GM12878 (cell line): ENCODE measurements around the gene SYNRG. TPM values are rescaled to one million over a fixed set of nuclear protein-coding genes. Genes with fewer than 3 reads are reported as not detected.

Experiments
- ATAC-seq: fragments of 200-7000 bp; cut with Tn5 transposase; 3 replicates; pipeline ENCODE4 v1.9.1; 2020; ENCODE audit warnings: mild to moderate bottlenecking, moderate library complexity
- BruUV-seq: library from RNA; stranded (reverse); fragments of 400-500 nt; replicated peaks from 2 replicates; lab custom pipeline; 2021; lab: Mats Ljungman, UMichigan
- CTCF ChIA-PET: fragments of 300-600 bp; sonication (Branson Sonifier 250); formaldehyde crosslinking; extraction: SDS; loops from one replicate; lab custom pipeline; 2021; ENCODE audit warnings: inconsistent platforms; lab: Yijun Ruan, JAX
- POLR2A ChIA-PET: fragments of 350-600 bp; formaldehyde crosslinking; extraction: SDS; loops from one replicate; lab custom pipeline; 2021; ENCODE audit warnings: inconsistent platforms; lab: Charles Lee
- RAD21 ChIA-PET: fragments of 300-600 bp; sonication (Branson Sonifier 250); formaldehyde crosslinking; loops from one replicate; lab custom pipeline; 2023; ENCODE audit warnings: antibody characterized with exemption; ENCODE audit not compliant: unreplicated experiment; lab: Charles Lee
- SMC1A ChIA-PET: fragments of 300-600 bp; sonication (Branson Sonifier 250); formaldehyde crosslinking; loops from one replicate; lab custom pipeline; 2023; ENCODE audit not compliant: unreplicated experiment, uncharacterized antibody; lab: Charles Lee
- DNase-seq: peaks from one replicate; pipeline ENCODE4 v3.0.0-alpha.2; 2011; ENCODE audit warnings: low read depth, low spot score
- FAIRE-seq: peaks from 3 replicates; lab custom pipeline; 2011; peaks lifted over from hg19 to GRCh38; lab: Jason Lieb, UNC
- H2AFZ ChIP-seq: 2 replicates; pipeline ENCODE4 v1.6.0; 2011; ENCODE audit warnings: low read depth, low read length, control low read depth; ENCODE audit not compliant: control insufficient read depth
- H3K27ac ChIP-seq: 2 replicates; pipeline ENCODE4 v1.5.1; 2011; ENCODE audit warnings: control low read depth; ENCODE audit not compliant: control insufficient read depth, insufficient read depth
- H3K27me3 ChIP-seq, 2 experiments: replicated peaks in 1 of 2; 2 replicates each; pipeline versions ENCODE4 v1.6.0 to v1.6.1; 2011; ENCODE audit warnings: low read length in 1 of 2; ENCODE audit not compliant: control insufficient read depth in 2 of 2, insufficient read depth in 2 of 2
- H3K36me3 ChIP-seq, 2 experiments: 2 replicates each; pipeline ENCODE4 v1.5.1; 2011; ENCODE audit warnings: low read length in 1 of 2; ENCODE audit not compliant: control insufficient read depth in 2 of 2, insufficient read depth in 2 of 2
- H3K4me1 ChIP-seq: 2 replicates; pipeline ENCODE4 v1.6.1; 2011; ENCODE audit warnings: mild to moderate bottlenecking, low read length, moderate library complexity, mixed read lengths; ENCODE audit not compliant: control insufficient read depth, insufficient read depth
- H3K4me2 ChIP-seq: 2 replicates; pipeline ENCODE4 v1.6.0; 2011; ENCODE audit warnings: control low read depth; ENCODE audit not compliant: control insufficient read depth, insufficient read depth
- H3K4me3 ChIP-seq: fragments of 200-600 bp; sonication (generic); 2 replicates; pipeline ENCODE4 v1.5.1; 2016
- H3K79me2 ChIP-seq: 2 replicates; pipeline ENCODE4 v1.6.0; 2011; ENCODE audit warnings: low read length; ENCODE audit not compliant: control insufficient read depth, insufficient read depth
- H3K9ac ChIP-seq: 2 replicates; pipeline ENCODE4 v1.8.0; 2011; ENCODE audit warnings: low read length, control low read depth, mixed read lengths; ENCODE audit not compliant: control insufficient read depth, insufficient read depth
- H3K9me3 ChIP-seq: replicated peaks from 3 replicates; pipeline ENCODE4 v1.5.1; 2011; ENCODE audit warnings: mild to moderate bottlenecking, low read length; ENCODE audit not compliant: control insufficient read depth, insufficient read depth
- H4K20me1 ChIP-seq: 2 replicates; pipeline ENCODE4 v1.6.0; 2011; ENCODE audit not compliant: control insufficient read depth, insufficient read depth
- HDAC2 ChIP-seq: fragments of 200-600 bp; sonication (generic); IDR thresholded peaks from 2 replicates; pipeline ENCODE4 v1.6.1; 2017
- RAD21 ChIP-seq: IDR thresholded peaks from 2 replicates; pipeline ENCODE4 v1.6.1; 2011; ENCODE audit warnings: mild to moderate bottlenecking, low read depth, low read length, moderate library complexity; ENCODE audit not compliant: insufficient read depth
- SMARCA5 ChIP-seq: fragments of 450-650 bp; IDR thresholded peaks from 2 replicates; pipeline ENCODE4 v1.6.1; 2017; ENCODE audit warnings: mild to moderate bottlenecking
- STAT3 ChIP-seq: IDR thresholded peaks from 2 replicates; pipeline ENCODE4 v1.6.1; 2011; ENCODE audit warnings: low read depth, low read length, improper control_type of control experiment
- ZZZ3 ChIP-seq: IDR thresholded peaks from 2 replicates; pipeline ENCODE4 v1.6.1; 2011; ENCODE audit warnings: low read depth; ENCODE audit not compliant: control insufficient read depth, insufficient read length
- WGBS: methylation state at CpG from one replicate; pipeline ENCODE4 v1.1.6; 2016; ENCODE audit warnings: low lambda C conversion rate; ENCODE audit not compliant: insufficient replicate concordance, insufficient coverage; ENCODE audit errors: missing lambda C conversion rate; 5-methylcytosine and 5-hydroxymethylcytosine counted together
- in situ Hi-C: fragments of 300-500 bp; cut with MboI; formaldehyde crosslinking; loops from 9 replicates; pipeline ENCODE4 v1.14.3; 2018; ENCODE audit warnings: mixed read lengths
- intact Hi-C: fragments of 100-400 bp; cut with micrococcal nuclease; formaldehyde crosslinking; loops from one replicate; pipeline ENCODE4 v1.14.2; 2022; ENCODE audit not compliant: unreplicated experiment
- polyA plus RNA-seq, 11 experiments: library from polyadenylated mRNA; depleted of rRNA in 4 of 11; unstranded in 6 of 11; stranded (reverse) in 5 of 11; fragments of >200 nt; fragmentation: Nextera tagmentation in 4 of 11; fragmentation: Illumina TruSeq in 1 of 11; extraction: Ambion mirVana in 4 of 11; extraction: Trizol in 1 of 11; gene quantifications; 1 replicate in 1 of 11; 2 replicates in 10 of 11; pipeline versions ENCODE4 v1.2.1 to v1.2.3, GENCODE V29; 2011 to 2016; ENCODE audit warnings: inconsistent platforms in 2 of 11, missing spikeins in 2 of 11, low read depth in 1 of 11
- total RNA-seq, 4 experiments: library from RNA; depleted of rRNA in 3 of 4; stranded (reverse); fragments of >200 nt in 3 of 4; fragmentation: Illumina TruSeq in 1 of 4; extraction: Trizol in 1 of 4; gene quantifications; 2 replicates each; pipeline versions ENCODE4 v1.2.1 to v1.2.3, GENCODE V29; 2013 to 2021
- TF ChIP-seq, protein P1 (sequence below): fragments of 450-650 bp; IDR thresholded peaks from 2 replicates; pipeline ENCODE4 v1.6.1; 2017; ENCODE audit warnings: borderline replicate concordance
- TF ChIP-seq, protein P2 (sequence below): fragments of 150-350 bp; IDR thresholded peaks from 2 replicates; pipeline ENCODE4 v1.6.1; 2016; ENCODE audit warnings: low read depth, low read length
- TF ChIP-seq, protein P3 (sequence below), 3 experiments: IDR thresholded peaks in 2 of 3; conservative IDR thresholded peaks in 1 of 3; 2 replicates each; pipeline ENCODE4 v1.5.1; 2011; ENCODE audit warnings: low read depth in 3 of 3, low read length in 3 of 3, mild to moderate bottlenecking in 3 of 3, control low read depth in 2 of 3, moderate library complexity in 2 of 3, inconsistent platforms in 1 of 3, mixed read lengths in 1 of 3; ENCODE audit not compliant: control insufficient read depth in 2 of 3, insufficient read depth in 1 of 3; ENCODE audit errors: extremely low read depth in 1 of 3

Gene SYNRG
- total and polyA plus RNA-seq, 10 of the 15 experiments (the other 5 are each of a cell fraction or from before 2014, with no cell fraction given), result 5.2 to 40.4 (median 26.7) TPM

- in situ Hi-C loops (no loop called here), intact Hi-C loops (no loop called here)
- H3K27ac ChIP-seq, result no peak overlapping the region
- no peak for TF ChIP-seq ZZZ3
- no peak for TF ChIP-seq HDAC2
- TF ChIP-seq STAT3, result no peak
- H3K9me3 ChIP-seq, result peaks cover 3% of the 10 kb centered on the region; the same call in 2 of the 3 replicates
- H4K20me1 ChIP-seq, result no peaks in the 10 kb centered on the region
- no peak overlapping the region for H3K4me2 ChIP-seq
- no peak overlapping the region for H3K9ac ChIP-seq
- ChIA-PET CTCF (interaction anchor here (1.0 to 1.5 kb wide), 3 partner anchors 27 to 198 kb away, joined by 3 to 4 read pairs (median 3); partner anchors contain the start of gene DDX52), POLR2A (interaction anchor here (0.6 kb wide), 1 partner anchor 1005 kb away, joined by 3 read pairs; no protein-coding TSS in a partner anchor), RAD21 (interaction anchor here (1.0 kb wide), 1 partner anchor 122 kb away, joined by 3 read pairs; no protein-coding TSS in a partner anchor), SMC1A (interaction anchor here (1.0 to 1.3 kb wide), 2 partner anchors 20 to 37 kb away, joined by 3 read pairs; no protein-coding TSS in a partner anchor)
- WGBS, result 96% methylated on average over 3 of the region's 3 CpGs
- no peak for DNase-seq
- no peak overlapping the region for H3K4me3 ChIP-seq
- H3K4me1 ChIP-seq, result no peaks in the 10 kb centered on the region
- H3K79me2 ChIP-seq, result no peaks in the 10 kb centered on the region
- no peak for FAIRE-seq
- no TSS peak for BruUV-seq
- no peak for ATAC-seq
- H3K36me3 ChIP-seq, result peaks cover 2 to 16% of the 10 kb centered on the region in 2 experiments
- no peak overlapping the region for H2AFZ ChIP-seq
- no peaks in the 10 kb centered on the region for H3K27me3 ChIP-seq
Observed at GRCh38 chr17:37571674-37572073, 37.5 kb downstream of the SYNRG start.

- H3K9ac ChIP-seq, result no peak overlapping the region
- H3K36me3 ChIP-seq, result peaks cover 2 to 17% of the 10 kb centered on the region in 2 experiments
- in situ Hi-C loops (no loop called here), intact Hi-C loops (no loop called here)
- ChIA-PET RAD21 (interaction anchor here (0.9 kb wide), 1 partner anchor 197 kb away, joined by 5 read pairs; no protein-coding TSS in a partner anchor), POLR2A (interaction anchor here (0.6 to 0.9 kb wide), 3 partner anchors 32 to 270 kb away, joined by 3 to 5 read pairs (median 4); no protein-coding TSS in a partner anchor), SMC1A (interaction anchor here (0.5 to 1.9 kb wide), 6 partner anchors 9 to 197 kb away, joined by 3 to 8 read pairs (median 4); partner anchors contain the start of gene SYNRG), CTCF (interaction anchor here (1.0 to 2.8 kb wide), 10 partner anchors 9 to 197 kb away, joined by 3 to 18 read pairs (median 4); no protein-coding TSS in a partner anchor)
- peak; percentile 71 for ATAC-seq
- peaks cover 3% of the 10 kb centered on the region; the same call in 2 of the 3 replicates for H3K9me3 ChIP-seq
- no peak for DNase-seq
- H3K4me1 ChIP-seq, result no peaks in the 10 kb centered on the region
- H4K20me1 ChIP-seq, result no peaks in the 10 kb centered on the region
- BruUV-seq, result no TSS peak
- no peaks in the 10 kb centered on the region for H3K79me2 ChIP-seq
- H3K27ac ChIP-seq, result no peak overlapping the region
- no peak overlapping the region for H3K4me3 ChIP-seq
- H3K27me3 ChIP-seq, result no peaks in the 10 kb centered on the region
- FAIRE-seq, result no peak
- no peak overlapping the region for H3K4me2 ChIP-seq
- no peak overlapping the region for H2AFZ ChIP-seq
- WGBS, result 100% methylated on average over 8 of the region's 8 CpGs
- TF ChIP-seq, protein P1, sequence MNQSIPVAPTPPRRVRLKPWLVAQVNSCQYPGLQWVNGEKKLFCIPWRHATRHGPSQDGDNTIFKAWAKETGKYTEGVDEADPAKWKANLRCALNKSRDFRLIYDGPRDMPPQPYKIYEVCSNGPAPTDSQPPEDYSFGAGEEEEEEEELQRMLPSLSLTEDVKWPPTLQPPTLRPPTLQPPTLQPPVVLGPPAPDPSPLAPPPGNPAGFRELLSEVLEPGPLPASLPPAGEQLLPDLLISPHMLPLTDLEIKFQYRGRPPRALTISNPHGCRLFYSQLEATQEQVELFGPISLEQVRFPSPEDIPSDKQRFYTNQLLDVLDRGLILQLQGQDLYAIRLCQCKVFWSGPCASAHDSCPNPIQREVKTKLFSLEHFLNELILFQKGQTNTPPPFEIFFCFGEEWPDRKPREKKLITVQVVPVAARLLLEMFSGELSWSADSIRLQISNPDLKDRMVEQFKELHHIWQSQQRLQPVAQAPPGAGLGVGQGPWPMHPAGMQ, result no peak
- 0 out of 2 replicates have a peak, but pooled peaks have one; percentile 33 for TF ChIP-seq RAD21
- TF ChIP-seq SMARCA5, result no peak
- TF ChIP-seq, protein P2, sequence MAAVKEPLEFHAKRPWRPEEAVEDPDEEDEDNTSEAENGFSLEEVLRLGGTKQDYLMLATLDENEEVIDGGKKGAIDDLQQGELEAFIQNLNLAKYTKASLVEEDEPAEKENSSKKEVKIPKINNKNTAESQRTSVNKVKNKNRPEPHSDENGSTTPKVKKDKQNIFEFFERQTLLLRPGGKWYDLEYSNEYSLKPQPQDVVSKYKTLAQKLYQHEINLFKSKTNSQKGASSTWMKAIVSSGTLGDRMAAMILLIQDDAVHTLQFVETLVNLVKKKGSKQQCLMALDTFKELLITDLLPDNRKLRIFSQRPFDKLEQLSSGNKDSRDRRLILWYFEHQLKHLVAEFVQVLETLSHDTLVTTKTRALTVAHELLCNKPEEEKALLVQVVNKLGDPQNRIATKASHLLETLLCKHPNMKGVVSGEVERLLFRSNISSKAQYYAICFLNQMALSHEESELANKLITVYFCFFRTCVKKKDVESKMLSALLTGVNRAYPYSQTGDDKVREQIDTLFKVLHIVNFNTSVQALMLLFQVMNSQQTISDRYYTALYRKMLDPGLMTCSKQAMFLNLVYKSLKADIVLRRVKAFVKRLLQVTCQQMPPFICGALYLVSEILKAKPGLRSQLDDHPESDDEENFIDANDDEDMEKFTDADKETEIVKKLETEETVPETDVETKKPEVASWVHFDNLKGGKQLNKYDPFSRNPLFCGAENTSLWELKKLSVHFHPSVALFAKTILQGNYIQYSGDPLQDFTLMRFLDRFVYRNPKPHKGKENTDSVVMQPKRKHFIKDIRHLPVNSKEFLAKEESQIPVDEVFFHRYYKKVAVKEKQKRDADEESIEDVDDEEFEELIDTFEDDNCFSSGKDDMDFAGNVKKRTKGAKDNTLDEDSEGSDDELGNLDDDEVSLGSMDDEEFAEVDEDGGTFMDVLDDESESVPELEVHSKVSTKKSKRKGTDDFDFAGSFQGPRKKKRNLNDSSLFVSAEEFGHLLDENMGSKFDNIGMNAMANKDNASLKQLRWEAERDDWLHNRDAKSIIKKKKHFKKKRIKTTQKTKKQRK, result no peak
- TF ChIP-seq, protein P3, sequence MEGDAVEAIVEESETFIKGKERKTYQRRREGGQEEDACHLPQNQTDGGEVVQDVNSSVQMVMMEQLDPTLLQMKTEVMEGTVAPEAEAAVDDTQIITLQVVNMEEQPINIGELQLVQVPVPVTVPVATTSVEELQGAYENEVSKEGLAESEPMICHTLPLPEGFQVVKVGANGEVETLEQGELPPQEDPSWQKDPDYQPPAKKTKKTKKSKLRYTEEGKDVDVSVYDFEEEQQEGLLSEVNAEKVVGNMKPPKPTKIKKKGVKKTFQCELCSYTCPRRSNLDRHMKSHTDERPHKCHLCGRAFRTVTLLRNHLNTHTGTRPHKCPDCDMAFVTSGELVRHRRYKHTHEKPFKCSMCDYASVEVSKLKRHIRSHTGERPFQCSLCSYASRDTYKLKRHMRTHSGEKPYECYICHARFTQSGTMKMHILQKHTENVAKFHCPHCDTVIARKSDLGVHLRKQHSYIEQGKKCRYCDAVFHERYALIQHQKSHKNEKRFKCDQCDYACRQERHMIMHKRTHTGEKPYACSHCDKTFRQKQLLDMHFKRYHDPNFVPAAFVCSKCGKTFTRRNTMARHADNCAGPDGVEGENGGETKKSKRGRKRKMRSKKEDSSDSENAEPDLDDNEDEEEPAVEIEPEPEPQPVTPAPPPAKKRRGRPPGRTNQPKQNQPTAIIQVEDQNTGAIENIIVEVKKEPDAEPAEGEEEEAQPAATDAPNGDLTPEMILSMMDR (IDR thresholded peaks at IDR 0.05 in 2 of 3, conservative IDR thresholded peaks at IDR 0.05 in 1 of 3; ENCODE audit: control insufficient read depth in 2 of 3, extremely low read depth in 1 of 3, insufficient read depth in 1 of 3, low read depth in 3 of 3, low read length in 3 of 3), result peak; percentile 40 to 50 (median 50)
Observed at GRCh38 chr17:37570527-37571093, 38.6 kb downstream of the SYNRG start.
